Keratinocyte (primary cell): ENCODE data around the gene MAL. TPM values are rescaled to one million over a fixed set of nuclear protein-coding genes. Genes with fewer than 3 reads are reported as not detected.

Source experiments
- DNase-seq: peaks from one replicate; pipeline ENCODE4 v3.0.0-alpha.2; 2011; ENCODE audit warnings: low read depth, missing footprints, low spot score
- FAIRE-seq: peaks from 2 replicates; lab custom pipeline; 2011; peaks lifted over from hg19 to GRCh38; lab: Jason Lieb, UNC
- H2AFZ ChIP-seq: 2 replicates; pipeline ENCODE4 v1.6.0; 2012; ENCODE audit warnings: low read length, control low read depth, inconsistent platforms; ENCODE audit not compliant: control insufficient read depth
- H3K27ac ChIP-seq: 2 replicates; pipeline ENCODE4 v1.5.1; 2011; ENCODE audit warnings: low read length; ENCODE audit not compliant: control insufficient read depth, insufficient read depth
- H3K27me3 ChIP-seq: 3 replicates; pipeline ENCODE4 v1.6.0; 2011; ENCODE audit warnings: low read length; ENCODE audit not compliant: control insufficient read depth, insufficient read depth; ENCODE audit errors: extremely low read depth
- H3K36me3 ChIP-seq, 2 experiments: 2 replicates in 1 of 2; 3 replicates in 1 of 2; pipeline ENCODE4 v1.5.1; 2011; ENCODE audit warnings: low read length in 2 of 2, mild to moderate bottlenecking in 1 of 2; ENCODE audit not compliant: control insufficient read depth in 2 of 2, insufficient read depth in 2 of 2; ENCODE audit errors: extremely low read depth in 1 of 2
- H3K4me1 ChIP-seq: 3 replicates; pipeline ENCODE4 v1.5.1; 2011; ENCODE audit warnings: low read length; ENCODE audit not compliant: control insufficient read depth, insufficient read depth; ENCODE audit errors: extremely low read depth
- H3K4me2 ChIP-seq: 3 replicates; pipeline ENCODE4 v1.6.0; 2011; ENCODE audit warnings: low read depth, low read length; ENCODE audit not compliant: control insufficient read depth, insufficient read depth; ENCODE audit errors: extremely low read depth
- H3K4me3 ChIP-seq, 3 experiments: fragments of 200-600 bp in 1 of 3; sonication (generic) in 1 of 3; 2 replicates in 2 of 3; 3 replicates in 1 of 3; pipeline ENCODE4 v1.5.1; 2011 to 2016; ENCODE audit warnings: low read length in 3 of 3, mild to moderate bottlenecking in 3 of 3, control low read depth in 2 of 3, inconsistent platforms in 1 of 3, low read depth in 1 of 3, mixed read lengths in 1 of 3, mixed run types in 1 of 3, moderate library complexity in 1 of 3; ENCODE audit not compliant: control insufficient read depth in 2 of 3, insufficient read depth in 2 of 3; ENCODE audit errors: extremely low read depth in 1 of 3
- H3K79me2 ChIP-seq: 2 replicates; pipeline ENCODE4 v1.6.0; 2012; ENCODE audit warnings: low read length; ENCODE audit not compliant: control insufficient read depth, insufficient read depth
- H3K9ac ChIP-seq: 3 replicates; pipeline ENCODE4 v1.6.0; 2011; ENCODE audit warnings: low read length; ENCODE audit not compliant: control insufficient read depth, insufficient read depth; ENCODE audit errors: extremely low read depth
- H3K9me1 ChIP-seq: 3 replicates; pipeline ENCODE4 v1.6.0; 2011; ENCODE audit warnings: low read length; ENCODE audit not compliant: control insufficient read depth, insufficient read depth; ENCODE audit errors: extremely low read depth
- H3K9me3 ChIP-seq: 2 replicates; pipeline ENCODE4 v1.5.1; 2012; ENCODE audit warnings: low read depth, low read length; ENCODE audit not compliant: control insufficient read depth
- H4K20me1 ChIP-seq: 3 replicates; pipeline ENCODE4 v1.6.0; 2011; ENCODE audit warnings: low read length; ENCODE audit not compliant: control insufficient read depth, insufficient read depth; ENCODE audit errors: extremely low read depth
- CTCF ChIP-seq, 3 experiments: IDR thresholded peaks in 1 of 3; conservative IDR thresholded peaks in 1 of 3; optimal IDR thresholded peaks in 1 of 3; 2 replicates in 2 of 3; 3 replicates in 1 of 3; pipeline versions ENCODE3 to v1.5.1; 2011; ENCODE audit warnings: low read length in 3 of 3, mild to moderate bottlenecking in 3 of 3, moderate library complexity in 2 of 3, control low read depth in 1 of 3, inconsistent platforms in 1 of 3; ENCODE audit not compliant: insufficient read depth in 2 of 3; ENCODE audit errors: extremely low read depth in 1 of 3
- EZH2 ChIP-seq: IDR thresholded peaks from one replicate; pipeline ENCODE4 v1.6.1; 2012; ENCODE audit warnings: inconsistent platforms, mild to moderate bottlenecking, low read length, moderate library complexity
- dilution Hi-C: fragments of 300-500 bp; cut with MboI; formaldehyde crosslinking; loops from one replicate; pipeline ENCODE4 v1.7.0; 2020; ENCODE audit warnings: low sequenced_read_pairs; ENCODE audit not compliant: extremely low pct_ligation_motif_present
- polyA plus RNA-seq, 5 experiments: library from polyadenylated mRNA; depleted of rRNA in 3 of 5; stranded (reverse) in 3 of 5; stranded (forward) in 1 of 5; unstranded in 1 of 5; fragments of >200 nt; gene quantifications; 1 replicate in 1 of 5; 2 replicates in 3 of 5; 3 replicates in 1 of 5; pipeline versions ENCODE4 v1.2.1 to v1.2.3, GENCODE V29; 2011 to 2012; ENCODE audit warnings: missing spikeins in 2 of 5, low read depth in 1 of 5, low replicate concordance in 1 of 5

MAL gene
- polyA plus RNA-seq, 1 donor (not counting 4 experiments of a cell fraction or from before 2014, with no cell fraction given) = not detected

DNA sequence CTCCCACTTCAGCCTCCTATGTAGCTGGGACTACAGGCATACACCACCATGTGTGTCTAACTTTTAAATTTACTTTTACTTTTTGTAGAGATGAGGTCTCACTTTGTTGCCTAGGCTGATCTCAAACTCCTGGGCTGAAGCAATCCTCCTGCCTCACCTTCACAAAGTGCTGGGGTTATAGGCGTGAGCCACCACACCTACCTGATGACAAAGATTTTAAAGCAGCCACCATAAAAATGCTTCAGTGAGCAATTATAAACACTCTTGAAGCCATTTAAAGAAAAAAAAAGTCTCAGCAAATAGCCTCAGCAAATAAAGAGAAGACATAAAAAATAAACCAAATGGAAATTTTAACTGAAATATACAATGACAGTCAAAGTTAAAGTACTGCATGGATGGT is 60.5 kb downstream of the MAL start:
- Histone ChIP-seq H3K9ac (no peak overlapping the region), H3K4me2 (no peak overlapping the region), H3K27me3 (no peaks in the 10 kb centered on the region), H3K4me3 (no peak overlapping the region), H4K20me1 (no peaks in the 10 kb centered on the region), H3K79me2 (no peaks in the 10 kb centered on the region), H3K36me3 (peaks cover 11 to 14% of the 10 kb centered on the region in 2 experiments), H3K9me1 (no peaks in the 10 kb centered on the region), H2AFZ (no peak overlapping the region), H3K9me3 (no peaks in the 10 kb centered on the region), H3K4me1 (no peaks in the 10 kb centered on the region), H3K27ac (no peak overlapping the region)
- dilution Hi-C loops = no loop called here
- TF ChIP-seq EZH2 (no peak), CTCF (optimal IDR thresholded peaks at IDR 0.05 in 1 of 3, IDR thresholded peaks at IDR 0.05 in 1 of 3, conservative IDR thresholded peaks at IDR 0.05 in 1 of 3; ENCODE audit: extremely low read depth in 1 of 3, insufficient read depth in 2 of 3, low read length in 3 of 3) (no peak)
- FAIRE-seq (no peak), DNase-seq (no peak)

- Histone ChIP-seq H3K4me3 (no peak overlapping the region), H4K20me1 (no peaks in the 10 kb centered on the region), H3K4me1 (no peaks in the 10 kb centered on the region), H3K79me2 (no peaks in the 10 kb centered on the region), H3K9ac (no peak overlapping the region), H3K9me3 (no peaks in the 10 kb centered on the region), H3K27me3 (no peaks in the 10 kb centered on the region), H3K9me1 (no peaks in the 10 kb centered on the region), H2AFZ (no peak overlapping the region), H3K4me2 (no peak overlapping the region), H3K36me3 (peaks cover 18 to 20% of the 10 kb centered on the region in 2 experiments), H3K27ac (no peak overlapping the region)
- no peak for FAIRE-seq
- TF ChIP-seq CTCF (optimal IDR thresholded peaks at IDR 0.05 in 1 of 3, IDR thresholded peaks at IDR 0.05 in 1 of 3, conservative IDR thresholded peaks at IDR 0.05 in 1 of 3; ENCODE audit: extremely low read depth in 1 of 3, insufficient read depth in 2 of 3, low read length in 3 of 3) (no peak), EZH2 (no peak)
- DNase-seq = no peak
- dilution Hi-C loops = no loop called here
These were observed 61.9 kb downstream of the MAL start for GRCh38 chr2:95087379-95087778.
